Renal pelvis (tissue), 4 donors: Measurements from ENCODE around the gene MUC5B. TPM values are rescaled to one million over a fixed set of nuclear protein-coding genes. Genes with fewer than 3 reads are reported as not detected.

Experiments
- DNase-seq: peaks from one replicate; pipeline ENCODE4 v3.0.0-alpha.2; 2013
- polyA plus RNA-seq, 3 donors: library from polyadenylated mRNA; unstranded; fragments of 120-200 nt; gene quantifications; one replicate each; pipeline ENCODE4 v1.2.1, GENCODE V29; 2013; ENCODE audit not compliant: insufficient read length in 3 of 3

The MUC5B gene
- polyA plus RNA-seq, 3 donors, result 0.01 to 0.22 (median 0.18) TPM

DNA sequence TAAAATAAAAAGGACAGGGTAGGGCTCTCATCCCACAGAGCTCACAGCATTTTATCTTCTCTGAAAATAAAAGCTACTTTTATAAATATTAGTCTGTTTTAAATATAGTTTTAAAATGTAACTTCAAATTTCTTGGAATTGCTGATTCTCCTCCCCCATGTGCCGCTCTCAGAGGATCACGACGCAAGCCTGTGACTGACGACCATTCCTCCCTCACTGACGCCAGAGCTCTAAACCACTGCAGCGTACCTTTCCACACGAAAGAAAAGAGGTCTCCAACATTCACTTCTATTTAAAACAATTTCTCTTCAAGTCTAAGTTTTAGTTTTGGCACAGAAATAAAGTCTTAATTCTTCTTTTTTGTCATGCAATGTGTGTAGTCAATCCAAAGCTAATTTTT, 77.3 kb downstream of the MUC5B start:
- no peak for DNase-seq

GRCh38 chr11:1300569-1301187, 77.8 kb downstream of the MUC5B start:
- DNase-seq, result no peak

DNA sequence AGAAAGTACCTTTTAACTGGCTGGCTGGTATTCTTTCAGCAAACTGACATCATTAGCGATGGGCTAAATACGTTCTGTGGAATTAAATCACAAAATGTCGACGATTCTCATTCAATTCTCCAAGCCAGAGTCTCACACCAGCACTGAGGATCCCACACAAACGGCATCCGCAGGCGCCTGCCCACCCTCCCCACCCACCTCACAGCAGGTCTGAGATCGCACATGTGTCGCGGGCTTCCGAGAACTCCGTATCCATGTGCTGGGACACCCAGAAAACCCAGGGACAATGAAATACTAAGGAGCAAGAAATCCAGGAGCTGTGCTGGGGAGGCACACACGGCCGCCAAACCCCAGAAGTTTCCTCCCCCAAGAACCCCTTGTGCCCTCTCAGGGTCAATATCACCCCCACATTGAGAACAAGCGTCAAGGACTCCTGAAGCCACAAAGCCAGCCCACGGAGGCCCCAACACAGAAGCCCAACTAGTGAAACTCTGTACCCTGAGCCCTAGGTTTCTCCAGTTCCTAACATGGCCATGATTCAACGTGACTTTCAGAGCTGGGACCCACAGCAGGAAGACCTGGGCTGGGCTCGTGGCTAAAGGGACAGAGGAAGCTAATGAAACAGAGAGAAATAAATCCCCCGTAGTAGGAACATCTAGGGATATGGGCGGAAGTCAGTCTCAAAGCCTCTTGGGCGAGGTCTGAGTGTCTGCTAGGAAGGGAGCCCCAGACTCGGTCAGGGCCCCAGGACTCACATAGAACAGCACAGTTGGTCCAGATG, 78.5 kb downstream of the MUC5B start:
- no peak for DNase-seq

- DNase-seq, result no peak
These were observed 79.2 kb downstream of the MUC5B start for GRCh38 chr11:1302041-1302460.

DNA sequence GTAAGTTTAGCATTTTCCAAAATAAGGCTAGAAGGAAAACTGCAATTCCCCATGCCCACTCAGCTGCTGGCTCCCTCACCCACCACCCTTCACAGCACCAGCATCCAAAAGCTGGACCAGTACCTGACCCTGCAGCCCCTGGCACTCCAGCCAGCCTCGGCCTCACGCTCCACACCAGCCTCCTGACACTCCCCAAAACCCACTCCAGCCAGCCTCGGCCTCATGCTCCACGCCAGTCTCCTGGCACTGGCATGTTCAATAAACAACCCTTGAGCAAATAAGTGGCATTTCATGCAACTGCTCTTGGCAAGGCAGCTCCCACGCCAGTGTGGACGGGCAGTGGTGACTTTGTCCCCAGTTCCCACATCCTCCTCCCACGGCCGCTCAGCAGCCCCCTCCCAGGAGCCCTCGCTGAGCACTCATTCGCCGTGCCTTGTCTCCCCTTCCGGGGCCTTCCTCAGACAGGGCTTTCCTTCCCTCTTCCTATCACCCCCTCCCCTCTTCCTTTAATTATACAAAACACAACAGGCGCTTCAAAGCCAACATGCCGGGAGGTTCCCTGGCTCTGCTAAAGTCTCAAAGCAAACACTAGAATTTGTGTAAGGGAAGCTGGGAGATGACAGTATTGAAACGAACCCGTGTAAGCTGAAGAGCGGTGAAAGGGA, 79.7 kb downstream of the MUC5B start:
- DNase-seq, result no peak

DNA sequence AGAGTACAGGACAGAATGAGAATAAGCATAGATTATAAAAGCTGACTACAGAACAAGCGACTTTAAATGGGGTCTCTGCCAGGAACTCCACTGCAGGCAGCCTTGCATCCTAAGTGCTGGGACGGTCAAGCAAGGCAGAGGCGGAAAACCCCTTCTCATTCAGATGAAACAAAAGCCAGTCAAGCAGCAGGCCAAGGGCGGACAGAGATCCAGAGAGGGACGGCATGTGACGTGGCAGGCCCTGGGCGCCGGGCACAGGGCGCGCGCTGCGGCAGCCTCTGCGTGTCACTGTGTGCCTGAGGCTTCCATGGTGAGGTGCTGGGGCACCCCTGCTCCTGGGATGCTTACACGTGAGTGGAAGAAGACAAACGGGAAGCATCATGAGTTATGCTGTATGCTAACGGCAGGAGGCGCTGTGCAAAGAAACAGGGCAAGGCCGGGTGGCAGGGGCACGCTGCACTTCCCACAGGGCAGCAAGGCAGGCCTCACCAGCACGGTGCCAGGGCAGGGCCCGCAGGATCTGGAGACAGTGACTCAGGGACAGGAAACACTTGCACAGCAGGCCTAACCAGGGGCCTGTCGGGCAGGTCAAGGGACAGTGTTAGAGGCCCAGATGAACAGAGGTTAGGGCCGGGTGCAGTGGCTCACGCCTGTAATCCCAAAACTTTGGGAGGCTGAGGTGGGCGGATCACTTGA, 80.4 kb downstream of the MUC5B start:
- DNase-seq, result no peak

- no peak for DNase-seq
These were observed 81.1 kb downstream of the MUC5B start for GRCh38 chr11:1303973-1304372.

GRCh38 chr11:1304380-1304779, 81.5 kb downstream of the MUC5B start:
- DNase-seq, result peak; percentile 35

- DNase-seq, result no peak
These were observed 82.2 kb downstream of the MUC5B start for GRCh38 chr11:1305063-1305495.

DNA sequence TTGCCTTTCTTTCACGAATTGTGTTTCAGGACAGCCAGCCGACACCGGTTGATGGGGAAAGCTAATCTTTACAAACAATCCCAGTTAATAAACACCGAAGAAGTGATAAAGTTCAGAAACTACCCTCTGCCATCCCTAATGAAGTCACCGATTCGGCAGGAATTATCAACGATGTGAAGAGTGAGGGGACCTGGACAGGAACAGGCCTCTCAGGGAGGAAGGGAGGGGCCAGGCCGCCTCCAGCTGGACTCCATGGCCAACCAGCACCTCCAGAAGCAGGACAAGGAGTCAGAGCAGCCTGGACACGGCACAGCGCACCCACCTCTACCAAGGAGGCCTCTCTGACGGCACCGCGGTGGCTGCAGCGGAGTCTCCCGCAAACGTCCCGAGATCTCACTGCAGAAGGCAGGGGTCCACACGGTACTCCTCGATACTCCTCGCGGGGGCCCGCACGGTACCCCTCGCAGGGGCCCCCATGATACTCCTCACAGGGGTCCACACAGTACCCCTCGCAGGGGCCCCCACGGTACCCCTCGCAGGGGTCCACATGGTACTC, 82.7 kb downstream of the MUC5B start:
- no peak for DNase-seq

- DNase-seq, result no peak
These were observed 83.6 kb downstream of the MUC5B start for GRCh38 chr11:1306186-1307162.

DNA sequence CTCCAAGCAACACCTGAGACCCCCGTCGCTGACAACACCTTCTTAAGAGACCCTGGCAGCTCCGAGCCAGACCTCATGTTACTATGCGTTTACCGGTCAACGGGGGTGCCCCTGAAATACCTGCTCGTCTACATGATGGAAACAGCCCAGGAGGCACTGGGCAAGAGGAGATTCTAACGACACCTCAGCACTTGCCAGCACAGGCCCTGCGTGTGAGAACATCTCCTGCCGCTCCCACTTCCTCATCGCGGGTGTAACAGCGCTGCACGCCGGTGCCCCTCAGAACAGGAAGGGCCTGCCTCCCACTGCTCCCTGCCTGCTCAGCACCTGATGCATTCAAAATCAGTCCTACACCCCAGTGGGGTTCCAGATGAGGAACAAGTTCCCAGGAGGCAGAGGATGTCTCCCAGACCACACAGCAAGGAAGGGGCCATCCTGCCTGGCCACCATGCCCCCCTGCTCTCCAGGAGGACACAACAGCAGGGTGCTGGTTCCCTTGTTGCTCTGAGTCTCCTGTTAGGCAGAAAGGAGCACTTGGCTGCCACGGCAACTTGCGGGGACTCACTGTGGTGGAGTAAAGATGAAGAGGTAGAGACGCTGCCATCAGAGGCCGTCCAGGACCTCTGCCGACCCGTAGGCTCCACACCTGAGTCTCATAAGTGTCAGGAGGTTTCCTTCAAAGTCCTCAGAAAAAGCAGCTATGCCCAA, 84.5 kb downstream of the MUC5B start:
- no peak for DNase-seq

- DNase-seq, result no peak
These were observed 85.3 kb downstream of the MUC5B start for GRCh38 chr11:1307998-1308742.

GRCh38 chr11:1308743-1309497, 86.1 kb downstream of the MUC5B start:
- DNase-seq, result no peak

DNA sequence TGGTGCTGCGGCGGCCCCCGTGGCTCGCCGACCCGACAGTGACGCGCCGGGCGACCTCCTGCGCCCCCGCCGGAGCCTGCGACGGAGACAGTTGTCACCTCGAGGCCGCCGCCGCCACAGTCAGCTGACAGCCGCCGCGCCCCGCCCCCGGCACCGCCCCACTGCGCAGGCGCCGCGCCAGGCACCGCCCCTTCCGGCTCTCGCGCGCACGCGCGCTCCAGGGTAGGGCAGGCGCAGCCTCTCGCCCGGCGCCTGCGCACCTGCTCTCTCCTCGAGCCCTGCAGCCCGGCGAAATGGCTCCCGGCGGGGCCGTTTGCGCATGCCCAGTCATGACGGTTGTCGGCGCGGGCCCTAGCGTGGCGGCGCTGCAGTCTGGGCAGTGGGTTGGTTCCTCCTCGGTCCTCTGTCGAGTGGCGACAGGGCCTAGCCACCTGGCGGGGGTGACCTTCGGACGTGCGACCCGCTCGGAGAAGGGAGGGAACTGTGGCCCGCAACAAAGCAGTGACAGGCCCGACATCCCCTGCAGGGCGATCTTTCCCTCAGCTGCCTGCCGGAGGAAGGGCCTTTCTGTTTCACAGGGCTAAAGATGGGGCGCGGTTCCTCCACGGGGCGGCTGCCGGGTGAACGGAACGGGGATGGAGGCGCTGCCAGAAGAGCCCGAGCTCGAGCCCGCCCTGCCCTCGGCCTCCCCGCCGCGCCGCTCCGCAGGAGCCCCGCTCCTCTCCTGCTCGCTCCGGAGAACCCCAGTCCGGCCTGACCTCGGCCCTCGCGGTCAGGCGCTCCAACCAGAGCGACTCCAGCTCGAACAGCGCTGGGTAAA, 86.8 kb downstream of the MUC5B start, which contains the start of gene TOLLIP:
Gene TOLLIP, minus strand, starts transcription at position 135 of the 820 bp plus-strand sequence. Its CDS starts 134 bp downstream, at position 1.
- peak; percentile 93 for DNase-seq

GRCh38 chr11:1310318-1310687, 87.4 kb downstream of the MUC5B start:
- no peak for DNase-seq

DNA sequence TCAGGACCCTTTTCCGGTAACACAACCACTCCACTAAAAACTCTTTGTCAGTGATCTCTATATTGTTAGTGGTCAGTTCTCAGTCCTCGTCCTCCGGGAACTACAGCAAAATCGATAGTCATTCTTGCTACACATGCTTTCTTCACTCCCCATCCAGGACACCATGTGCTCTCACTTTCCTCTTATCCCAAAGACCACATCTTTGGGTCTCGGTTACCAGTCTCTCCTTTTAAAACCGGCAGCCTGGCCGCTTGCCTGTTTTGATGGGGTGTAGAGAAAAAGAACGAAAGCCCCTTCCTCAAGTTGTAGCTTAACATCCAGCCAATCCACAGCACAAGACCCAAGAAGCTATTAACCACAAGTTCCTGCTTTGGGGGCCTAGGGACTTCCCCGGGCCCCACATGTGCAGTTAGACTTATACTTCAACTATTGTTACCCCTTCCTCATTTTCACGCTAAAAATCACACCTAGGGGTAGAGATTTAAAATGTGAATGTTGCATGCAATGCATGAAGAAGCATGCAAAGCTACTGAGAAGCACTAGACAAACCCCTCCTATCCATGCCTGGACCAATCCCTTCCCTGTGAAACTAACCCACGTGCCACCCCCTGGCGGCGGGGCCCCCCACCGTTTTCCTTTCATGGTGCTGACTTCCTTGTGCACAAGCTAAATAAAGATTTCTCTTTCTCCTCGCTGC, 88.1 kb downstream of the MUC5B start:
- no peak for DNase-seq
